ENCODE measurements around the gene AQP6.

AQP6 gene

GRCh38 chr12:49964849-49965624 is 7.7 kb upstream of the AQP6 start:
- Histone ChIP-seq H3K4me3 (ENCODE audit: low read length) (no peak overlapping the region), H4K20me1 (ENCODE audit: insufficient read depth, low read length) (no peaks in the 10 kb centered on the region), H2AFZ (ENCODE audit: low read length) (no peak overlapping the region), H3K27ac (ENCODE audit: low read length) (no peak overlapping the region), H3F3A (ENCODE audit: insufficient read depth, low read length) (no peaks in the 10 kb centered on the region), H3K9ac (ENCODE audit: low read length) (no peak overlapping the region), H3K9me2 (replicated peaks; ENCODE audit: insufficient read depth, low read length) (no peaks in the 10 kb centered on the region), H3K4me1 (ENCODE audit: low read length) (no peaks in the 10 kb centered on the region), H3K9me3 (replicated peaks; ENCODE audit: insufficient read depth, low read length) (no peaks in the 10 kb centered on the region), H3K36me3 (replicated peaks; ENCODE audit: insufficient read depth, low read length) (no peaks in the 10 kb centered on the region), H3K27me3 (replicated peaks; ENCODE audit: insufficient read depth, low read length) (peaks cover 77% of the 10 kb centered on the region), H3K79me2 (ENCODE audit: low read length) (no peaks in the 10 kb centered on the region), H3K4me2 (ENCODE audit: low read depth, low read length) (no peak overlapping the region)
- TF ChIP-seq, protein P1, sequence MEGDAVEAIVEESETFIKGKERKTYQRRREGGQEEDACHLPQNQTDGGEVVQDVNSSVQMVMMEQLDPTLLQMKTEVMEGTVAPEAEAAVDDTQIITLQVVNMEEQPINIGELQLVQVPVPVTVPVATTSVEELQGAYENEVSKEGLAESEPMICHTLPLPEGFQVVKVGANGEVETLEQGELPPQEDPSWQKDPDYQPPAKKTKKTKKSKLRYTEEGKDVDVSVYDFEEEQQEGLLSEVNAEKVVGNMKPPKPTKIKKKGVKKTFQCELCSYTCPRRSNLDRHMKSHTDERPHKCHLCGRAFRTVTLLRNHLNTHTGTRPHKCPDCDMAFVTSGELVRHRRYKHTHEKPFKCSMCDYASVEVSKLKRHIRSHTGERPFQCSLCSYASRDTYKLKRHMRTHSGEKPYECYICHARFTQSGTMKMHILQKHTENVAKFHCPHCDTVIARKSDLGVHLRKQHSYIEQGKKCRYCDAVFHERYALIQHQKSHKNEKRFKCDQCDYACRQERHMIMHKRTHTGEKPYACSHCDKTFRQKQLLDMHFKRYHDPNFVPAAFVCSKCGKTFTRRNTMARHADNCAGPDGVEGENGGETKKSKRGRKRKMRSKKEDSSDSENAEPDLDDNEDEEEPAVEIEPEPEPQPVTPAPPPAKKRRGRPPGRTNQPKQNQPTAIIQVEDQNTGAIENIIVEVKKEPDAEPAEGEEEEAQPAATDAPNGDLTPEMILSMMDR (IDR thresholded peaks at IDR 0.05; ENCODE audit: low read length): no peak
- TF ChIP-seq EZH2 (optimal IDR thresholded peaks at IDR 0.05; ENCODE audit: low read depth, low read length) (no peak), EZH2phosphoT487 (IDR thresholded peaks at IDR 0.05; ENCODE audit: low read length) (no peak)
- no peak for DNase-seq

- Histone ChIP-seq H3K4me3 (ENCODE audit: low read length) (no peak overlapping the region), H3K9me3 (replicated peaks; ENCODE audit: insufficient read depth, low read length) (no peaks in the 10 kb centered on the region), H3F3A (ENCODE audit: insufficient read depth, low read length) (no peaks in the 10 kb centered on the region), H3K79me2 (ENCODE audit: low read length) (no peaks in the 10 kb centered on the region), H3K4me1 (ENCODE audit: low read length) (no peaks in the 10 kb centered on the region), H3K4me2 (ENCODE audit: low read depth, low read length) (no peak overlapping the region), H4K20me1 (ENCODE audit: insufficient read depth, low read length) (no peaks in the 10 kb centered on the region), H3K36me3 (replicated peaks; ENCODE audit: insufficient read depth, low read length) (no peaks in the 10 kb centered on the region), H3K9me2 (replicated peaks; ENCODE audit: insufficient read depth, low read length) (no peaks in the 10 kb centered on the region), H3K27me3 (replicated peaks; ENCODE audit: insufficient read depth, low read length) (peaks cover 77% of the 10 kb centered on the region), H2AFZ (ENCODE audit: low read length) (no peak overlapping the region), H3K27ac (ENCODE audit: low read length) (no peak overlapping the region), H3K9ac (ENCODE audit: low read length) (no peak overlapping the region)
- TF ChIP-seq, protein P1 (IDR thresholded peaks at IDR 0.05; ENCODE audit: low read length): no peak
- no peak for TF ChIP-seq EZH2phosphoT487 (IDR thresholded peaks at IDR 0.05; ENCODE audit: low read length)
- TF ChIP-seq EZH2 (optimal IDR thresholded peaks at IDR 0.05; ENCODE audit: low read depth, low read length): no peak
- no peak for DNase-seq
These were observed 6.9 kb upstream of the AQP6 start for GRCh38 chr12:49965836-49966235.

DNA sequence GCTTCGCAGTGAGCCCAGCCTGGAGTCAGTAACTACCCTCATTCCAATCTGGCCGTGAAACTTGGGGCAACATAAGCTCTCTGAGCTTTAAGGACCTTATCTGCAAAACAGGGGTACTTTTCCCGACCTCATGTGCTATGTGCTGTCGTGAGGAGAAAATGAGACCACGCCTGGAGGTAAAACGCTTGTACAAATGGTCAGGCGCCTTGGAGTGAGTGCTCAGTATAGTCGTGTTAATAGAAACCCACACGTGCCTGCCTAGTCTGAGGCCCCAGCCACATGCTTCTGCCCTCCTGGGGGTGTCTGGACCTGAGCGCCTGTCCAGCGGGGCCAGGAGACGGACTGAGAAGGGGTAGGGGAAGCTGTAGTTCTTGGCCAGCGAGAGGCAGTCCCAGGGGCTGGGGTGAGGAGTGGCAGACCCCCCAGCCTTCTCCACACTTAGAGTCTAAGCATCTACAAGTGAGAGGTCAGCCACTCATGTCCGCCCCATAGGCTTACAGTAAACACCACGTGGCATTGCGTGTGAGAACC is 6.2 kb upstream of the AQP6 start:
- Histone ChIP-seq H3K4me1 (ENCODE audit: low read length) (no peaks in the 10 kb centered on the region), H2AFZ (ENCODE audit: low read length) (peak overlapping the region; percentile 93; the same call in 1 of the 2 replicates), H3K27me3 (replicated peaks; ENCODE audit: insufficient read depth, low read length) (peaks cover 83% of the 10 kb centered on the region), H3K79me2 (ENCODE audit: low read length) (no peaks in the 10 kb centered on the region), H3F3A (ENCODE audit: insufficient read depth, low read length) (no peaks in the 10 kb centered on the region), H3K9me2 (replicated peaks; ENCODE audit: insufficient read depth, low read length) (no peaks in the 10 kb centered on the region), H3K4me2 (ENCODE audit: low read depth, low read length) (peak overlapping the region; percentile 99; the same call in 1 of the 2 replicates), H3K4me3 (ENCODE audit: low read length) (no peak overlapping the region), H4K20me1 (ENCODE audit: insufficient read depth, low read length) (no peaks in the 10 kb centered on the region), H3K9ac (ENCODE audit: low read length) (no peak overlapping the region), H3K27ac (ENCODE audit: low read length) (no peak overlapping the region), H3K9me3 (replicated peaks; ENCODE audit: insufficient read depth, low read length) (no peaks in the 10 kb centered on the region), H3K36me3 (replicated peaks; ENCODE audit: insufficient read depth, low read length) (no peaks in the 10 kb centered on the region)
- TF ChIP-seq EZH2 (optimal IDR thresholded peaks at IDR 0.05; ENCODE audit: low read depth, low read length) (no peak), EZH2phosphoT487 (IDR thresholded peaks at IDR 0.05; ENCODE audit: low read length) (no peak)
- TF ChIP-seq, protein P1 (IDR thresholded peaks at IDR 0.05; ENCODE audit: low read length): no peak
- no peak for DNase-seq
